HG03139 (cell line): ENCODE results near the gene VSX1.

Experiments
- ATAC-seq: cut with Tn5 transposase; IDR thresholded peaks from one replicate; pipeline ENCODE4 v1.9.1; 2021; ENCODE audit not compliant: unreplicated experiment

The VSX1 gene

DNA sequence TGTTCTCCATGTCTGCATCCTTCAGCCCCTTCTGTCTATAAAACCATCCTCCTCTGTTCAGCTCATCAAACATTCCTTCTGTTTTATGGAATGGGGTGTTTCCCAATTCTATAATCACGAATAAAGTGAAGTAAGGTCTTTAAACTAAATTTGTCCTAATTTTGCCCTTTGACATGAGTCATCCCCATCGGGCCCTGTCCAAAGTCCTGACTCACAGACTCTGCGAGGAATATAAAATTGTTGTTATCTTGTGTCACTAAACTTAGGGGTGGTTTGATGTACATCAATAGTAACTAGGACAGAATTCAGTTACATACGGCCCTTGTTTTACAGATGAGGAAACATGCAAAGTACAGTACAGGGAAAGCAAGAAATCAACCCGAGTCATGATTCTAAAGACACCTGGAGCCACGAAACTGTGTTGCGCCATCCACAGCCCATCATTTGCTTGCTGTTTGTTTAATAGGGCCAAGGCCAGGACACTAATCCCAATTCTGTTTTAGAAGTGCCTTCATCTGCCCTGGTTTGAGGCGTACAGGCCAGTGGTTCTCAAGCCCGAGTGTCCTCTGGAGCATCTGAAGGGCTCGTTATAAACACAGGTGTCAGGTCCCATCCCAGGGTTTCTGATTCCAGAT is 26.8 kb downstream of the VSX1 start:
- no peak for ATAC-seq

DNA sequence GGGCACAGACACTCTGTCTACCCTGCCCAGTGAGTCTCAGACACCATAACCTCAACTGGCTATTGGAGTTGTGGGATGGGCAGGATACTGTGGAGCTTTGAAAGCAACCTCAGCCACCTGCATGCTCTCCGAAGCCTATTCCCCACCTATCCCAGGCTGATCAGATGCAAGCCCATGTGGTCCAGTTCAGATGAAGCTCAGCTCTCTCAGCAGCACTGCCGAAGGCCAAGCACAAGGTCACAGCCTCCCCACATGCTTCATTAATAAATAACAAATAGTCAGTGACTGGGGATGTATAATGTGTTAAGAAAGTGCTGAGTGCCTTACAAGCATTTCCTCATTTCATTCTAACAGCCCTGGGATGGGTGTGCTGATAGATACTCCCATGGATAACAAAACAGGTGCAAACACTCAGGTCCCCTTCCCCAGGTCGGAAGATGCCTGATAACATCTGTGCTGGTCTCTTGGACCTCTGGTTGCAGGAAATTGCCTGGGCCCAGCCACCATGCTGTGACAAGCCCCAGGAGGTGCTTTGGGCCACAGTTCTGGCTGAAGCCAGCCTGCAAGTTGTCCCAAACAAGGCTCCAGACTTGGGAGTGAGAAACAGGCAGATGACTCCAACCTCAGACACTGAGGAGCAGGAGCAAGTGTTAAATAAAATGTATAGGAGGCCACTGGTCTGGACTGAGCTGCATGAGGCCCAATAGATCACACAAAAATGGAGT is 27.7 kb downstream of the VSX1 start:
- ATAC-seq: no peak

DNA sequence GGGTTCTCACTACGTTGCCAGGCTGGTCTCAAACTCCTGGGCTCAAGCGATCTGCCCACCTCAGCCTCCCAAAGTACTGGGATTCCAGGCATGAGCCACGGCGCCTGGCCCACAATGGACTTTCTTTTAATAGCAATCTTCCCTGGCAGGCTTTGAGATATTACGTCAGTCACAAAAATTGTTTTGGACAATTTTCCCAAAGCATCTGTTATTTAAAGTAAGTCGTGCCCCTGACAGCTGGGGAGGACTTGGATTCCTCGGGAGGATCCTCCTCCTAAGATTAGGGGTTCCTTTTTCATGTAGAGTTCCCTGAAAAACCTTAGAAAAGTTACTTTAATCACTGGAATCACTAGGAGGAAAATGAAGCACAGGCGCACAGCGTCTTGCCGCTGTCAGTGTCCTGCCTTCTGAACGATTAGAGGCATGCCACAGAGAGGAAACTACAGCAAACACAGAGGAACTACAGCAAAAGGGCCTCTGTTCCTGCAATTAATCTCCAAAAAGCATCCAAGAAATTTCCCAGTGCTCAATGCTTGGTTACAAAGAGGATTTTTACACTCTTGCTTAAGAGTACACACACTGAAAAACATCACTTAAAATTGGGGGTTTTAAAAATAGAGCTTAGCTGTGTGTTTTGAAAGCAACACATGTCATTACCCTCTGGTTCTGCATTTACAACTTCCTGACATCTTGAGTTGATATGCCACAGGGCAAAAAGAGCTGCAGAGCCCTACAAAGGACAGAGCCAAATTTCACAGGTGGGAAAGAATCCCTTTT is 28.5 kb downstream of the VSX1 start:
- ATAC-seq: no peak

DNA sequence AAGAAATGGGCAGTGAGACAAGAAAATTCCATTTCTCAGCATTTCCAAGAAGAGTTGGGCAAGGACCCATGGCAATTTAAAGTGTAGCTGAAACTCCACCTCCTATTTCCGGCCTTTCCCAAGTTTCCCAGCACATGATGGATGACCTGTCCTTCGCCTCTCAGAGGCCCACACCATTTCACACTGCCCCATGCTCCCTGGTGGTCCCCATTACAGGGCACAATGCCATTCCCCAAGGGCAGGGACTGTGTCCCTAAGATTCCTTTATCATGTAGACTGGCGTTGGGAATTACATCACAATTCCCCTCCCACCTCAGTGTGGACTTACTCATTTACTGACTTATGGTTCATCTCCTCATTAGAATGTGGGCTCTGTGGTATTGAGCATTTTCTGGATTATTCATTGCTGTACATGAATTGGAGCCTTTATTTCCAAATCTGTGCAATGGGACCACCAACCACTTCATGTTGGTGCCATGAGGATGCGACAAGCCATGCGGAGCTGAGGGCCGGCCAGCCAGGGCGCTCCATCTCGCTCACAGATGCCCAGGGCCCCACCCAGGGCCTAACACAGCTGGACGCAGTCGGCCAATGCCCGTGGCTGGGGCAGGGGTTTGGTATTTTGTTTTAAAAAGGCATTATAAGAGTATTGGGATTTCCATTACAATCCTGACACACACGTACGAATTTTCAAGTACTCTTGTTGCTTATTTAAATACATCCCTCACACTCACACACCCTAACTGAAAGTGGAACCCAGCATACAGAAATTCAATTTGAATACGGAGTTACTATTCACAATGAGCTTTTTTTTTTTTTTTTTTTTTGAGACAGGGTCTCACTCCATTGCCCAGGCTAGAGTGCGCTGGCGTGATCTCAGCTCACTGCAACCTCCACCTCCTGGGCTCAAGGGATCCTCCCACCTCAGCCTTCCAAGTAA is 29.4 kb downstream of the VSX1 start:
- ATAC-seq: no peak

DNA sequence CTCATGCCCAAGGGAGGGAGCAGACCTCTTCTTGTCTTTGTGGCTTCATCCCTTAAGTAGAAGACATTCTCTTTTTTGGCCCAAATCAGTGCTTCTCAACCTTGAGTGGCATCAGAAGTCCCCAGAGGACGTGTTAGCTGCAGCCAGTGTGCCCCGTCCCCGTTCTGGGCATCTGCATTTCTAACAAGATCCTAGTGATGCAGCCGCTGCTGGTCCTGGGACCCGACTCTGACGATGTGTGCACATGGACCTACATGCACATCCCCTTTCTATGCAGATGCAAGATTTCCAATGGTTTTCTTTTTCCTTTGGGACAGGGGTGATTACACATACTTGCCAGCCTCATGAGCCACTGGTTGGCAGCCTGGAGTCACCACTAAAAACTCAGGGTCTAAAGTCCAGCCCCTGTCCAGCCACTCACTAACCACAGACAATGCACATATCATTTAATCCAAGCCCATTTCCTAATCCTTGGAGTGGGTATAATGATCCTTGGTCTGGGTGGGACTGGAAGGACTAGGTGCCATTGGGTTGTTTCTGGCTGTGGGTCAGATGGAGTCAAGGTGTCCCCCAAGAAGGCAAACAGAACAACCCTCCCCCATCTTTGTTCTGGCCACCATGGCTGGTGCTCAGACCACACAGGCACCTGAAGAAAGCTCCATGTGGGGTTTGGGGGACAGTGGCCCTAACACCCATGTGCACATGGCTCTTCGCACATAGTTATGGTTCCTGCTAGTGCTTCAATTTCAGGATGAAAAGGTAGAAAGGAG is 30.4 kb downstream of the VSX1 start:
- ATAC-seq: no peak

DNA sequence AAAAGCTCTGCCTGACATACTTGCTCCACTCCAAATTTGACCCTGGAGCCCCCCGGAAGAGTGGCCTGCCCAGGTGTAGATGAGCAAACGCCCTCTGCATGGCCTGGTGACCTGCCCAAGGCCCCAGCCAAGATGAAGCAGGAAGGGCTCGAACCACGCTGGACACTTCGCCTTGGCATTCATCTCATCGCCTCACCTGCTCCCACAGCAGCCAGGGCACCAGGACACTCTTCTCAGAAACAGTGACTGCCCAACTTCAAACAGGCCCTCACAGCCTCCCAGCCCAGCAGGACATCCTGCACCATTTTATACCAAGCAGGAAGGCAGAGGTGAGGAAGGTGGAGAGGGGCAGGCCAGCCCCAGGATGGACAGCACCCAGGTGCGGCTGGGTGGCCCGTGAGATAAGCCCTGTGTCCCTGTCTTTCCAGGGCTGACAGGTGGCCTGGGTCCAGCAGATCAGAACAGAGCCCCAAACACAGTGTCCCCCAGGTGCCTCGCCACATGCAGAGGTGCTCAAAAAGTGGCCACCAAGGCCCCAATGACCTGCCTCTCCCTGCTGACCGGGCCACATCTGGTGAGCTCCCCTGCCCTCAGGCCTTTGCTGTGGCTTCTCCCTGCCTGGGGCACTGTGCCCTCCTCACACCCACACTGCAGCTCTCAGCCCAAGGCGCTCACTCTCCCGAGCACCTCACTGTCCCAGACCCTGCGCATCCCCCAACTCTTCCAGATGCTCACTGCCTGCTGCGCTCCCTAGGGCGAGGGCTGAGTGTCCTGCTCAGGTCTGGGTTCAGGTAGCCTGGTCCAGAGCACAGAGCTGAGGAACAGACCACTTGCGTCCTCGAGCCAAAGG is 31.2 kb downstream of the VSX1 start:
- ATAC-seq: no peak

DNA sequence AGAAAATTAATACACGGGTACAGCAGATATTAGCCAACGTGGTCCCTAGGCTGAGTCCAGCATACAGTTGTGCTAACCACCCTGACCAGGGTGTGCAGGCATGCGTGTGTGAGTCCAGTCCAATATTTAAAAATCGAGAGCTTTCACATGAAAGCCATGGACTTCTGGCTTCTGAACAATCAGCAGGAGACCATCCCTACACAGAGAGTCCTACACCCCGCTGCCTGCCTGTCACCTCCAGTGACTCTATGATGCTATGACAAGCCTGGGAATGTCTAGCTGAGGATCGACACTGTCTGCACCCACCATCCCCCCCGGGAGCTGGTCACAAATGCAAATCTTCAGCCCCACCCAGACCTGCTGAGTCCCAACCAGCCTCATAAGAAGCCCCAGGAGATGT is 31.9 kb downstream of the VSX1 start:
- no peak for ATAC-seq

DNA sequence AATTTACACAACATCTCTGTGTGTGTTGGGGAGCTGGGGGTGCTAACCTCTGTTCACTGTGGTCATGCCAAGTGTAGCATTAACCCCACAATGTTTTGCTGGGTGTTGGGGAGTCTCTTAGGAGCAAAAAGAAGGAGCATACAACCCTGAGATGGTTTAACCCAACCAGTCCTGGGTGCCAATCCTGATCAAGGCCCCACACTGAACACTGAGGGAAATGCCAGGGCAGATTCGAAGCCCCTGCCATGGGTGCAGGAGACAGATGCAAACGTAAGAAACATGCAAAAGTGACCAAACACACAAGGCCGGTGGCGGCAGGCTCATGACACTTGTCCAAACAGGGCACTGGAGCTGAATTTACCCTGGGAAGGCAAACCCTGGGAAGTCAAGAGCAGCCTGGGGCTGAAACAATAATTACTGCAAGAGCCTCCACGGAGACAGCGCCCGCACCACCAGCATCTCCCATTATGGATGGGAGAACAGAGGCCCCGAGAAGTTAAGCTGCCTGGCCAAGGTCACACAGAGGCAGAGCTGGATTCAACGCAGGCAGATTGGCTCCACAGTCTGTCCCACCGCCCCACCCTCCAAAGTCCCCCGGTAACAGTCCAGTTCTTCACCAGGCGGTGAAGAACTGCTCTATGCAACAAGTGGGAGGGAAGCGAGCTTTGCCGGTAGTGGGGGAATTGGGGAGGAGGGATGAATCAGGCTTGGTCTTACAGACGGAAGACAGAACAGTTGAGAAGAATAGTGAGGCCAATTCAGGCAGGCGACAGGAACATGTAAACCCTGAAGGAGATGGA is 32.5 kb downstream of the VSX1 start:
- no peak for ATAC-seq

DNA sequence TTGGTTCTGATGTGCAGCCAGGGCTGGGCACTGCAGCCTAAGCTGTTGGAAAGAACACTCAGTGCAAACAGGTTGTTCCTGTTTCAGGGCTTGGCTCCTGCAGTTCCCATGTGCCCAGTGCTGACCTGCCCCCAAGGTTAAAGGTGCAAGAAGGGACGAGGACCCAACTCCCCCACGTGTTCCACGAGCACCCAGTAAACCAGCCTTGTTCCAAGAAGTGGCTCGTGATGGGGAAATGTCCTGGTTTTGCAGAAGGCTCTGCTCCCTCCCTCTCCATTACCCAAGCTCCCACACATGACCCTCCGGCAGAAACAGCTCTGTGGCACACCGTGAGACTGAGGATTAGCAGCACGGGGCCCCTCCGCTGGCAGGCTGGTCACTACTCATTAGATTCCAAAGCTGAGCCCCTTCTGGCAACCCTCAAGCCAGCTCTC is 33.4 kb downstream of the VSX1 start:
- no peak for ATAC-seq

DNA sequence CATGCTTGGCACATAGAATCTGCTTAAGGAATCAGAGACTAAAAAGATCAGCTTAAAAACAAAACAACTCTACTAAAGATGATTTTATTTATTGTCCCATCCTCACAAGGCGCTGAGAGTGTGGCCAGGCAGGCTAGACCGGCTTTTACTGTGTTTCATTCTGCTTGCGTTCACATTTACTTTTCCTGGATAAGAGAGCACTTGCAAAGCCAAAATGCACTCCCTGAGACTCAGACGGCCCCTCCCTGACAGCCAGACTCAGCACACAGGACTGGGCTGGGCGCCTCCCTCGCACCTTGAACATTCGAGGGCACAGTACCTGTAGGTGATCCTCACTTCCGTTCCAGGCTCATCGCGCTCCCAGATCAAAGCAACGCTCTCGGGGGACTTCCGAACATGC is 34.2 kb downstream of the VSX1 start:
- no peak for ATAC-seq

DNA sequence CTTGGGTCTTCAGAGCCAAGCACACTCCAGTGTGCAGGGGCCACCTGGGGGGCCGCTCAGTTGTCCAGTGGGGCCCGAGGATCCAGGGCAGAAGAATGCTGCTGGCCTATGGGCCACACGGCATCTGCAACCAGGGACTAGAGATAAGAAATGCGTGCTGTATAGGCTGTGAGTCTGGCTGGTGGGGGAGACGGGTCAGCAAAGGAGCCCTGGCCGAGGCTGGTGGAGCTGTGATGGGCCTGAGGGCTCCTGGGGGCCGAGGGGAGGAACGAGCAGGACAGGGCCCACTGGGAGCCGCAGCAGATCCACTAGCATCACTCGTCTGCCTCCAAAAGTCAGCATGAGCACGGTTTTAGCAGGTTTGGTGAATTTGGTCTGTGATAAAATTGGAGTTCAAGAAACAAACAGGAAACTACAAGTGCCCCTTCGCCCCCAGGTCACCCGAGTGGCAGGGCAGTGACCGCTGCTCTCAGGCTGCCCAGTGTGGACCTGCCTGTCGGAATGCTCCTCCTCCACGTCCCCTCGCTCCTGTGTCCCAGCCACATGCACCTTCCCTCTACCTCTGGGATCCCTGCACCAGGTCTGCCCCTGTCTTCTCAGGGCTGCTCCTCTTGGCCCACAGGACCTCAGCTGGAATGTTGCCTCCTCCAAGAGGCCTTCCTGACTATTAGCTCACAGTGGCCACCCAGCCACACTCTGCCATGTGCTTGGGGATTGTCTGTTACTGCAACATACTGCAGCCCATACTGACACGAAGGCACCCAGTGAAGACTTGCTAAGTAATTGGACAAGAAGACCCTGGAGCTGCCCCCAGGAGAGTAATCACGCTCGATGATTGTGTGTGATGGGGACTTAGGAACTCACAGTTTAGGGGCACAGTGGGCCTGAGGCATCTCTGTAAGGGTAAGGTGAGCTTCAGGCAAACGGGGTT is 34.9 kb downstream of the VSX1 start:
- ATAC-seq: no peak

DNA sequence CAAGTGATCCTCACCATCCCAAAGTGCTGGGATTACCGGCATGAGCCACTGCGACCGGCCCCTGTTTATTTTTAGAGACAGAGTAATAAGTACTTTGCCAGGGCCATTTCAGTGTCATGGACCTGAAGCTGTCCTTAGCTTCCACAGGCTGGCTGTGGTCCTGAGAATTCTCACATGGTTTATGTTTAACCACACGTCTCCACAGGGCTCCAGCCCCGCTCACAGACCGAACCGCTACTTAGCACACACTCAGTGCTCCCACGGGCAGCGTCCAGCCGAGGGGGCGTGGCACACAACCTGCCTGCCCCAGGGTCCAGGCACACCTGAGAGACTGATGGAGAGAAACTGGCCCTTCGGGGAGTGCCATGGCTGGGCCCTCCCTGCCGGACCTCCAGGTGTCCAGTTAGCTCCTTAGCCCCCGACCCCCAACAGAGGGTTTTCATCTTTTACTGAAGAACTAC is 35.7 kb downstream of the VSX1 start:
- no peak for ATAC-seq

DNA sequence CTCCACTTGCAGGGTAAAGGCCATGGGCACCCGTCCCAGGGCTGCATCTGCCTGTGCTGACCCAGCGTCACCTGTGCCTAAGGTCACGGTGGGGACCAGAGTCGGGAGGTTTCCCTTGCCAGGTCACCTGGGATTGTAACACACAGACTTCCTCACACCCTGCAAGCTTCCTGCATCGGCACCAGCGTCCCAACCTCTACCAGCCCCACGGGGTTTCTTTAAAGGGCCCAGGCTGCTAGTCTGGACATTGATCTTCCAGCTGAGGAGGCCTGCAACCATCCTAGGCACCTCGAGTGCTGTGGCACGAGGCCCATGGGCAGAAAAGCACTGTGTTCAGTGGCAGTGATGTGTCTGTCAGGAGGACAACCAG is 36.6 kb downstream of the VSX1 start:
- ATAC-seq: no peak

DNA sequence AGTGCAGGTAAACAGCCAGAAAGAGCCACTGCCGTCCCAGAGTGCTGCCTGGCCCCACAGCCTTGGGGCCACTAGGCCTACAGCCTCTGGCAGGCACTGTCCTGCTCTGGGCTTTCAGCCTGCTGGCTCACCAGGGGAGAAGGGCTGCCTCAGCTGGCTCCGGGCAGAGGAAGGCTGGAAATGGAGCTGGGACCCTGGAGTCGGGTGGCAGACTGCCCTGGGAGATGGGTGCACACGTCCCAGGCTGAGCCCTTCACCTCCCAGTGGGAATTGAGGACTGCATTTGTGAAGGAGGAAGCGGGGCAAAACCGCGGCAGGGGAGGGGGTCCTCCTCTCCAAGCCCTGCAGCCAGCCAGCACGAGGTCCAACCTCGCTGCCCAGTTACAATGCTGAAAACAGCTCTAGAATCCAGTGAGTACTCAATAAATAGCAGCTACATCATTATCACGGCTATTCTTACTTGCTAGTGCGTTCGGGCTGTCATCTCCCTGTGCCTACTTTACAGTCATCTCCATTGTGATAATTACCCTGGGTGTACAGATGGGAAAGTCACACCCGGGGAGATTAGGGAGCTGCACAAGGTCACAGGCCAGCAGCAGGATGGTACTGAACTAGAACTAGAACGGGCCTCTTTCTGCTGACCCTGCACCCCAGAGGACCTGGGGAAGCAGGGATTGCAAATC is 37.1 kb downstream of the VSX1 start:
- no peak for ATAC-seq

DNA sequence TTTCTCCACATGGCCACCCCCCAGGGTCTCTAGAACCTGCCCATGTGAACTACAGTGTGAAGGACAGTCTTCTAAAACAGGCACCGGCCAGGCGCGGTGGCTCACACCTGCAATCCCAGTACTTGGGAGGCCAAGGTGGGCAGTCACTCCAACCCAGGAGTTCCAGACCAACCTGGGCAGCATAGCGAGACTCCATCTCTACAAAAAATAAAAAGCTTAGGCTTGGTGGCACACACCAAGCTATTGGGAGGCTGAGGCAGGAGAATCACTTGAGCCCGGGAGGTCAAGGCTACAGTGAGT is 37.7 kb downstream of the VSX1 start:
- ATAC-seq: no peak

DNA sequence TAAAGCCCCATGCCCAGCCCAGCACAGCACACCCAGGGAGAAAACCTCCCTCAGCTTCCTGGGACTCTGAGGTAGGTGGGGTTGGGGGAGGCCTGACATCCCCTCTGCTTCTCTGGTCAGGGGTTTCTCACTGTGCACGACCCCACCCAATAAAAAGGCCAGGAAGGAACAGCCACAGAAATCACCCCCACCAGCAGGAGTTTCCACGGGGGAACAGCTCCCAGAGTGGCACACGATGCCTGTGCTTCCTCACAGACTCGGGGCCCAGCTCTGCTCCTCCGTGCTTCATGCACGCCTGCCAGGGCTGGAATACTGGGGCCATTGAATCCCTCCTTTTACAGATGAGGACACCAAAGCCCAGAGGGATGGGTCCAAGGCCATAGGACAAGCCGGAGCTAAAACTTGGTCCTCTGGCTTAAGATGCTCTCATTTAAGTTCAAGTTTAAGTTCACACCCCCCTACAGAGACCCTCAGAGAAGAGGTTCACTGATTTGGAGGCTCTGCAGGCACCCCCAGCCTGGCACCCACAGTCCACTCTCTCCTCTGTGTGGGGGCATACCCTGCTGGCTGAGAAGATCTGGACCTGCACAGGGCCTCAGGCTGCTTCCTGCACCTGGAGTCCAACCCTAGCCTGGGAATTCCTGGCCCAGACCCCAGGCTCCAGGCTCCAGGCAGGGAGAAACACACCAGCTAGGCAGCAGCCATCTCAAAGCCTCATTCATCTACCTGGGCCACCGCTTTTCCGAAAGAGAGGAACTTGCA is 38.3 kb downstream of the VSX1 start:
- ATAC-seq: no peak
